Measurements from ENCODE around the gene REPS2.

DNA sequence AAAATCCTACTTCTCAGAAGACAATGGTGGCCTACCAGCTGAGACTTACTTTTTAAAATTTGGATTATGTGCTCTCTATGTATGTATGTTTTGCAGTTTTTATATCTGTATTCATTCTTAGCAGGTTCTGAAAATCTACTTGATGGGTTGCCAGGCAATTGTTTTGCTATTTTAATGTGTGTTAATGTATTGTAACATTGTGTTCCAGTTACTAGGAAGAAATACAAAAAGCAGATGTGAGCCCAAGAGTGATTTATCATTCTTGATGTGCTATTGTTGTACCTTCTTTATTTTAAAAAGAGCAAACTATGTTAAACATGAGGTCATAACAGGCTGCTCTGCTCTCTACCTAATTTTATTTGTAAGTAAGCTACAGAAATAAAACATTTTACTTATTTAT is 81.9 kb downstream of the REPS2 start:
- TF ChIP-seq, protein P1, sequence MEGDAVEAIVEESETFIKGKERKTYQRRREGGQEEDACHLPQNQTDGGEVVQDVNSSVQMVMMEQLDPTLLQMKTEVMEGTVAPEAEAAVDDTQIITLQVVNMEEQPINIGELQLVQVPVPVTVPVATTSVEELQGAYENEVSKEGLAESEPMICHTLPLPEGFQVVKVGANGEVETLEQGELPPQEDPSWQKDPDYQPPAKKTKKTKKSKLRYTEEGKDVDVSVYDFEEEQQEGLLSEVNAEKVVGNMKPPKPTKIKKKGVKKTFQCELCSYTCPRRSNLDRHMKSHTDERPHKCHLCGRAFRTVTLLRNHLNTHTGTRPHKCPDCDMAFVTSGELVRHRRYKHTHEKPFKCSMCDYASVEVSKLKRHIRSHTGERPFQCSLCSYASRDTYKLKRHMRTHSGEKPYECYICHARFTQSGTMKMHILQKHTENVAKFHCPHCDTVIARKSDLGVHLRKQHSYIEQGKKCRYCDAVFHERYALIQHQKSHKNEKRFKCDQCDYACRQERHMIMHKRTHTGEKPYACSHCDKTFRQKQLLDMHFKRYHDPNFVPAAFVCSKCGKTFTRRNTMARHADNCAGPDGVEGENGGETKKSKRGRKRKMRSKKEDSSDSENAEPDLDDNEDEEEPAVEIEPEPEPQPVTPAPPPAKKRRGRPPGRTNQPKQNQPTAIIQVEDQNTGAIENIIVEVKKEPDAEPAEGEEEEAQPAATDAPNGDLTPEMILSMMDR (IDR thresholded peaks at IDR 0.05; ENCODE audit: low read length), result no peak
- TF ChIP-seq EZH2 (optimal IDR thresholded peaks at IDR 0.05; ENCODE audit: low read depth, low read length) (no peak), EZH2phosphoT487 (IDR thresholded peaks at IDR 0.05; ENCODE audit: low read length) (no peak)
